ENCODE data around the gene KIF7. TPM values are rescaled to one million over a fixed set of nuclear protein-coding genes. Genes with fewer than 3 reads are reported as not detected.

KIF7 gene
- total RNA-seq = 10 to 100 TPM; 10.8 to 23.6 (median 18.9) TPM

DNA sequence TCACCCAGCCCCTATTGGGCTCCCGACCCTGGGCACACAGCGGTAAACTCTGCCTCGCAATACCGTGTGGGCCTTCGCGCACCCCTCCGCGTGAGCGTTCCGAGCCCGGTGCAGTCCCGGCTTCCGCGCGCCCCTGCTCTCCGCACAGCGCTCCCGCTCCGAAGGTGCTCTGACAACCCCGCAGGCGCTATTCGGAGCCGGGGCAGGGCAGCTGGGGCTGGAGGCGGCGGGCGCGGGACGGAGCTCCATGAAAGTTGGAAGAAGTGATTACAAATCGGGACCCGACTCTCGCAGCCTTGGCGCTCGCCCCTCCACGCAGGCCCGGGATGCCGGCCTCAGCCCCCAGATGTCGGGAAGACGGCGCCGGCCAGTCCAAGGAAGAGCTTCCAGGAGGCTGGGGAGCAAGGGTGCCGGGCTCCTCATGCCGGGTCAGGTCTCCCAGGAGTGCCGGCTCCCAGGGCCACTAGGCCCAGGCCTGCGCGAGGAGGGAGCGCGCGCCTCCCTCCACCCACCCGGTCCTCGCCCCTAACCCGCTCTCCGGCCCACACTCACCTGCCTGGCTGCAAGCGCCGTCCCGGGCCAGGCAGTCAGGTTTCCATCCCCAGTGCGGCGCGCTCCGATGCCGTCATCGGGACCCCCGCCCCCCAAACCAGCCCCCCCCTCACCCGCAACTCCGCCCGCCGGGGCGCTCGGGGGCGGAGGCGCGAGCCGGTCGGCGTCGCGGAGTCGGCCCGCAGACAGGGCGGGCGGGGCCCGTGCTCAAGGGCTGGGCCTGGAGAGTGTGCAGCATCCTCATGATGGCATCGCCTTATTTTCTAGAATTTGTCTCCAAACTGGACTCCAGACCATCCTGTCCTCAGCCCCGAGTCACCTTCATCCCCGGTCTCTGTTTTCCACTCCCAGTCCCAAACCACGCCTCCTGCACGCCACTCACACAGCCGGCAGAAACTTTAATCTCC lies at the start of gene KIF7:
KIF7 (minus strand) TSS at position 621 of the 959 bp plus-strand sequence. CDS start 2,537 bp downstream, outside the sequence.
- H3K4me1 ChIP-seq = peaks cover 6 to 33% (median 20%) of the 10 kb centered on the region in 4 donors
- no peak for DNase-seq (ENCODE audit: extremely low spot score)
- H3K4me3 ChIP-seq = peak within 1 kb of the TSS; percentile 61 to 87 (median 74)
- 2% methylated on average over 46 of the region's 87 CpGs for WGBS
- H3K27me3 ChIP-seq = peaks cover 0 to 11% (median 0%) of the 10 kb centered on the region in 4 donors
- intact Hi-C loops (cut with DNase I) = no loop called here
- H3K9me3 ChIP-seq = no peaks in the 10 kb centered on the region
- H3K36me3 ChIP-seq = peaks cover 0 to 10% (median 4%) of the 10 kb centered on the region in 4 donors
- peak within 1 kb of the TSS; percentile 71 to 88 (median 83) for H3K27ac ChIP-seq (replicated peaks in 1 of 4)
- TF ChIP-seq, protein P1, sequence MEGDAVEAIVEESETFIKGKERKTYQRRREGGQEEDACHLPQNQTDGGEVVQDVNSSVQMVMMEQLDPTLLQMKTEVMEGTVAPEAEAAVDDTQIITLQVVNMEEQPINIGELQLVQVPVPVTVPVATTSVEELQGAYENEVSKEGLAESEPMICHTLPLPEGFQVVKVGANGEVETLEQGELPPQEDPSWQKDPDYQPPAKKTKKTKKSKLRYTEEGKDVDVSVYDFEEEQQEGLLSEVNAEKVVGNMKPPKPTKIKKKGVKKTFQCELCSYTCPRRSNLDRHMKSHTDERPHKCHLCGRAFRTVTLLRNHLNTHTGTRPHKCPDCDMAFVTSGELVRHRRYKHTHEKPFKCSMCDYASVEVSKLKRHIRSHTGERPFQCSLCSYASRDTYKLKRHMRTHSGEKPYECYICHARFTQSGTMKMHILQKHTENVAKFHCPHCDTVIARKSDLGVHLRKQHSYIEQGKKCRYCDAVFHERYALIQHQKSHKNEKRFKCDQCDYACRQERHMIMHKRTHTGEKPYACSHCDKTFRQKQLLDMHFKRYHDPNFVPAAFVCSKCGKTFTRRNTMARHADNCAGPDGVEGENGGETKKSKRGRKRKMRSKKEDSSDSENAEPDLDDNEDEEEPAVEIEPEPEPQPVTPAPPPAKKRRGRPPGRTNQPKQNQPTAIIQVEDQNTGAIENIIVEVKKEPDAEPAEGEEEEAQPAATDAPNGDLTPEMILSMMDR (IDR thresholded peaks at IDR 0.05) = no peak
- TF ChIP-seq POLR2A (IDR thresholded peaks at IDR 0.05; ENCODE audit: low read depth) (no peak), POLR2AphosphoS5 (IDR thresholded peaks at IDR 0.05) (peak; percentile 35 to 63), EP300 (IDR thresholded peaks at IDR 0.05) (no peak)

DNA sequence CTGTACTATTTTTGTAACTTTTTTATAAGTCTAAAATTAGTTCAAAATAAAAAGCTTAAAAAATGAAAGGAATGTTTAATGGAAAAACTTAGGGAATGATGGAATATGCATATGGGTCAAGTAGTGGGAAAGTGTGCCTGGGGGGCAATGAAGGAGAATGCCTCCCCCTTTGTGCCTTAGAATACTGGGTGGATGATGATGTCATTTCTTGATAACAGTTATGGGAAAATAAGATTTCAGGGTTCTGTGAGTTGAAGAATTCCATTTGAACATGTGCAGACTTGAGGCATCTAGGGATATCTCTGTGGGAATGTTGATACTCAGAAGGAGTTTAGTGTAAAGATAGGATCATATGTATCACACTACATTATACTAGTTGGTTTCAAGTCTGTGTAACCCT lies 49.1 kb upstream of the KIF7 start:
- DNase-seq (ENCODE audit: extremely low spot score) = no peak
- Histone ChIP-seq H3K36me3 (no peaks in the 10 kb centered on the region), H3K4me3 (no peak overlapping the region), H3K4me1 (peaks cover 0 to 4% (median 0%) of the 10 kb centered on the region in 4 donors), H3K27me3 (no peaks in the 10 kb centered on the region), H3K9me3 (no peaks in the 10 kb centered on the region), H3K27ac (replicated peaks in 1 of 4) (no peak overlapping the region)
- no peak for TF ChIP-seq POLR2A (IDR thresholded peaks at IDR 0.05; ENCODE audit: low read depth)
- no peak for TF ChIP-seq POLR2AphosphoS5 (IDR thresholded peaks at IDR 0.05)
- TF ChIP-seq, protein P1 (IDR thresholded peaks at IDR 0.05) = no peak
- intact Hi-C loops (cut with DNase I) = no loop called here

GRCh38 chr15:89695198-89695597 lies 39.9 kb upstream of the KIF7 start:
- H3K27me3 ChIP-seq = no peaks in the 10 kb centered on the region
- TF ChIP-seq POLR2AphosphoS5 (IDR thresholded peaks at IDR 0.05) = no peak
- TF ChIP-seq, protein P1 (IDR thresholded peaks at IDR 0.05) = no peak
- no peak for TF ChIP-seq EP300 (IDR thresholded peaks at IDR 0.05)
- no peak for TF ChIP-seq POLR2A (IDR thresholded peaks at IDR 0.05; ENCODE audit: low read depth)
- 79% methylated on average over 1 of the region's 1 CpG for WGBS
- no peak overlapping the region for H3K27ac ChIP-seq (replicated peaks in 1 of 4)
- no peak overlapping the region for H3K4me3 ChIP-seq
- H3K36me3 ChIP-seq = no peaks in the 10 kb centered on the region
- peak; percentile 29 for DNase-seq (ENCODE audit: extremely low spot score)
- H3K4me1 ChIP-seq = peaks cover 0 to 7% (median 3%) of the 10 kb centered on the region in 4 donors
- H3K9me3 ChIP-seq = no peaks in the 10 kb centered on the region
- intact Hi-C loops (cut with DNase I) = no loop called here

- Histone ChIP-seq H3K27me3 (no peaks in the 10 kb centered on the region), H3K4me1 (peaks cover 6 to 21% (median 17%) of the 10 kb centered on the region in 4 donors), H3K9me3 (no peaks in the 10 kb centered on the region), H3K27ac (replicated peaks in 1 of 4) (no peak overlapping the region), H3K4me3 (no peak overlapping the region), H3K36me3 (no peaks in the 10 kb centered on the region)
- intact Hi-C loops (cut with DNase I) = loop anchor here (5.0 kb wide), 1 partner anchor 46 kb away; no protein-coding TSS in a partner anchor
- WGBS = 95% methylated on average over 1 of the region's 1 CpG
- DNase-seq (ENCODE audit: extremely low spot score) = no peak
- TF ChIP-seq EP300 (IDR thresholded peaks at IDR 0.05) (no peak), POLR2A (IDR thresholded peaks at IDR 0.05; ENCODE audit: low read depth) (no peak), POLR2AphosphoS5 (IDR thresholded peaks at IDR 0.05) (no peak)
- TF ChIP-seq, protein P1 (IDR thresholded peaks at IDR 0.05) = no peak
These were observed 38.4 kb upstream of the KIF7 start for GRCh38 chr15:89693696-89694095.

All from esophagus muscularis mucosa (tissue), 4 donors.